Endothelial cell of umbilical vein (primary cell): ENCODE measurements around the gene B4GALNT4. TPM values are rescaled to one million over a fixed set of nuclear protein-coding genes. Genes with fewer than 3 reads are reported as not detected.
A peak's percentile ranks its signal among the peaks of the same experiment; 100 is the strongest.

Experiments used
- BruUV-seq: library from RNA; stranded (reverse); fragments of 400-500 nt; replicated peaks from 2 replicates; lab custom pipeline; 2021; lab: Mats Ljungman, UMichigan
- CTCF ChIA-PET: fragments of 300-600, 350-600 bp; sonication (Branson Sonifier 250); formaldehyde crosslinking; loops from one replicate; lab custom pipeline; 2021; ENCODE audit warnings: antibody characterized with exemption, inconsistent platforms; lab: Charles Lee
- POLR2A ChIA-PET: fragments of 300-600, 350-600 bp; sonication (Branson Sonifier 250); formaldehyde crosslinking; loops from one replicate; lab custom pipeline; 2021; ENCODE audit warnings: antibody characterized with exemption, inconsistent platforms; lab: Charles Lee
- DNase-seq: peaks from one replicate; pipeline ENCODE4 v3.0.0-alpha.2; 2011; ENCODE audit warnings: low read depth, low spot score
- FAIRE-seq: peaks from 2 replicates; lab custom pipeline; 2011; peaks lifted over from hg19 to GRCh38; lab: Jason Lieb, UNC
- H2AFZ ChIP-seq: 2 replicates; pipeline ENCODE4 v1.6.0; 2012; ENCODE audit warnings: low read depth, low read length, control low read depth, inconsistent platforms
- H3K27ac ChIP-seq: 2 replicates; pipeline ENCODE4 v1.5.1; 2011; ENCODE audit warnings: low read depth, mild to moderate bottlenecking, control low read depth, low read length, moderate library complexity; ENCODE audit not compliant: insufficient read depth
- H3K27me3 ChIP-seq, 2 experiments: 2 replicates each; pipeline versions ENCODE4 v1.6.0 to v1.6.1; 2011; ENCODE audit warnings: low read length in 2 of 2, mixed read lengths in 1 of 2; ENCODE audit not compliant: control insufficient read depth in 2 of 2, insufficient read depth in 2 of 2
- H3K36me3 ChIP-seq, 2 experiments: 2 replicates in 1 of 2; 3 replicates in 1 of 2; pipeline ENCODE4 v1.5.1; 2011; ENCODE audit warnings: low read length in 2 of 2, mild to moderate bottlenecking in 1 of 2, moderate library complexity in 1 of 2; ENCODE audit not compliant: control insufficient read depth in 2 of 2, insufficient read depth in 2 of 2; ENCODE audit errors: extremely low read depth in 1 of 2
- H3K4me1 ChIP-seq: 3 replicates; pipeline ENCODE4 v1.5.1; 2011; ENCODE audit warnings: mild to moderate bottlenecking, low read length; ENCODE audit not compliant: control insufficient read depth, insufficient read depth; ENCODE audit errors: extremely low read depth
- H3K4me2 ChIP-seq: 2 replicates; pipeline ENCODE4 v1.6.1; 2011; ENCODE audit warnings: low read length, control low read depth, mixed read lengths; ENCODE audit not compliant: insufficient read depth
- H3K4me3 ChIP-seq, 3 experiments: fragments of 200-600 bp in 1 of 3; sonication (generic), shearing (Covaris generic) in 1 of 3; replicated peaks in 1 of 3; 2 replicates each; pipeline ENCODE4 v1.5.1; 2011 to 2016; ENCODE audit warnings: control low read depth in 3 of 3, low read length in 3 of 3, mild to moderate bottlenecking in 2 of 3, inconsistent platforms in 1 of 3, low read depth in 1 of 3, moderate library complexity in 1 of 3; ENCODE audit not compliant: insufficient read depth in 1 of 3
- H3K79me2 ChIP-seq: 2 replicates; pipeline ENCODE4 v1.6.0; 2012; ENCODE audit warnings: low read length, inconsistent platforms; ENCODE audit not compliant: control insufficient read depth, insufficient read depth
- H3K9ac ChIP-seq: replicated peaks from 2 replicates; pipeline ENCODE3; 2011; ENCODE audit warnings: low read length, control low read depth; ENCODE audit not compliant: insufficient read depth; ENCODE audit errors: extremely low read depth
- H3K9me1 ChIP-seq: replicated peaks from 3 replicates; pipeline ENCODE4 v1.6.0; 2011; ENCODE audit warnings: mild to moderate bottlenecking, low read length; ENCODE audit not compliant: control insufficient read depth, insufficient read depth; ENCODE audit errors: extremely low read depth
- H3K9me3 ChIP-seq: replicated peaks from 2 replicates; pipeline ENCODE4 v1.5.1; 2012; ENCODE audit warnings: low read length, inconsistent platforms; ENCODE audit not compliant: control insufficient read depth, insufficient read depth
- H4K20me1 ChIP-seq: replicated peaks from 2 replicates; pipeline ENCODE3; 2011; ENCODE audit warnings: mild to moderate bottlenecking, low read length; ENCODE audit not compliant: control insufficient read depth, insufficient read depth; ENCODE audit errors: extremely low read depth
- CTCF ChIP-seq, 2 donors: IDR thresholded peaks; 1 replicate in 1 of 2; 2 replicates in 1 of 2; pipeline ENCODE4 v1.5.1; 2011; ENCODE audit warnings: low read length in 2 of 2, mild to moderate bottlenecking in 2 of 2, moderate library complexity in 2 of 2, control low read depth in 1 of 2, inconsistent platforms in 1 of 2, low read depth in 1 of 2; ENCODE audit not compliant: insufficient read depth in 1 of 2; ENCODE audit errors: extremely low read depth in 1 of 2
- EZH2 ChIP-seq: IDR thresholded peaks from 2 replicates; pipeline ENCODE4 v1.6.1; 2012; ENCODE audit warnings: borderline replicate concordance, low read depth, mild to moderate bottlenecking, moderate library complexity, low read length, inconsistent platforms; ENCODE audit not compliant: severe bottlenecking
- FOS ChIP-seq: IDR thresholded peaks from 2 replicates; pipeline ENCODE4 v1.6.1; 2011; ENCODE audit warnings: mild to moderate bottlenecking, low read length, moderate library complexity, borderline replicate concordance; ENCODE audit not compliant: insufficient read depth
- POLR2A ChIP-seq: IDR thresholded peaks from 2 replicates; pipeline ENCODE4 v1.6.1; 2012; ENCODE audit warnings: low read depth, mild to moderate bottlenecking, control low read depth, low read length
- dilution Hi-C: fragments of 300-500 bp; cut with MboI; formaldehyde crosslinking; loops from one replicate; pipeline ENCODE4 v1.15.0; 2019; ENCODE audit warnings: low sequenced_read_pairs; ENCODE audit not compliant: extremely low pct_ligation_motif_present
- intact Hi-C: fragments of 100-400 bp; cut with micrococcal nuclease; formaldehyde crosslinking; loops from one replicate; pipeline ENCODE4 v1.10.0; 2022
- polyA plus RNA-seq, 4 experiments: library from polyadenylated mRNA; depleted of rRNA in 3 of 4; stranded (reverse) in 3 of 4; unstranded in 1 of 4; fragments of >200 nt; gene quantifications; 2 replicates each; pipeline versions ENCODE4 v1.2.1 to v1.2.3, GENCODE V29; 2011 to 2012; ENCODE audit warnings: missing spikeins in 1 of 4
- total RNA-seq: library from RNA; stranded (reverse); gene quantifications from 2 replicates; pipeline ENCODE4 v1.2.3, GENCODE V29; 2021

Gene B4GALNT4
- total and polyA plus RNA-seq, 2 donors (not counting 3 experiments of a cell fraction or from before 2014, with no cell fraction given): 9.2 to 9.6 TPM

DNA sequence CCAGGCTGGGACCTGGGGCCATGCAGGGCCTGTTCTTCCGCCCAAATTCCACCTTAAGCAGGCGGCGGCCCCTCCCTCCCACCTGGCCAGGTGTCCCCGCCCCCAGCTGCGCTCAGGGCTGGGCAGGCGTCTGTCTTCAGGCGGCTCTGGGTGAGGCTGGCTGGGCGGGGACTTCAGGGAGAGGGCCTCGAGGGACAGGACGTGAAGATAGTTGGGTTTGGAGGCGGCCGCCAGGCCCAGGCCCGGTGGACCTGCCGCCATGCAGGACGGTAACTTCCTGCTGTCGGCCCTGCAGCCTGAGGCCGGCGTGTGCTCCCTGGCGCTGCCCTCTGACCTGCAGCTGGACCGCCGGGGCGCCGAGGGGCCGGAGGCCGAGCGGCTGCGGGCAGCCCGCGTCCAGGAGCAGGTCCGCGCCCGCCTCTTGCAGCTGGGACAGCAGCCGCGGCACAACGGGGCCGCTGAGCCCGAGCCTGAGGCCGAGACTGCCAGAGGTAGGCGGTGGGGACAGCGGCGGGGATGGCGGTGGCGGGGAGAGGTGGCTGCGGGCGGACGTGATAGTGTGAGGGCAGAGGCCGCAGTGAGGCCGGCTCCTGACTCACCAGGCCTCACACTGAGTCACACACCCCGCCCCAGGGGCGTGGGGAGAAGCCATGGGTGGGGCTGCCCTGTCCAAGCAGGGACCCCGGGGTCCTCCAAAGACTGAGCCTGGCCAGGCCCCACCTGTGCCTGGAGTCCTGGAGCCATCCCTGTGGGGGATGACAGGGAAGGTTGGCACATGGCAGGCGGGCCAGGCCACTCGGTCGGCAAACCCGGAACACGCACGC lies 24.9 kb downstream of the B4GALNT4 start, which contains the start of gene PKP3:
Gene PKP3, plus strand, starts transcription at position 176 of the 824 bp plus-strand sequence. Its CDS starts 84 bp downstream, at position 260.
- DNase-seq (no peak), FAIRE-seq (no peak)
- Histone ChIP-seq H3K79me2 (no peaks in the 10 kb centered on the region), H3K27ac (no peak within 1 kb of the TSS), H3K4me1 (peaks cover 2% of the 10 kb centered on the region), H3K9me1 (no peaks in the 10 kb centered on the region), H3K9ac (no peak within 1 kb of the TSS), H3K36me3 (no peaks in the 10 kb centered on the region), H3K4me3 (no peak within 1 kb of the TSS), H4K20me1 (no peaks in the 10 kb centered on the region), H3K27me3 (no peaks in the 10 kb centered on the region), H3K9me3 (no peaks in the 10 kb centered on the region), H3K4me2 (no peak within 1 kb of the TSS), H2AFZ (peak within 1 kb of the TSS; percentile 50)
- CTCF ChIA-PET: no interaction called here
- intact Hi-C loops (no loop called here), dilution Hi-C loops (no loop called here)
- POLR2A ChIA-PET: no interaction called here
- no TSS peak for BruUV-seq
- no peak for TF ChIP-seq CTCF (IDR thresholded peaks at IDR 0.05; ENCODE audit: extremely low read depth in 1 of 2, insufficient read depth in 1 of 2, low read depth in 1 of 2, low read length in 2 of 2)
- TF ChIP-seq FOS: peak; percentile 23
- TF ChIP-seq POLR2A: no peak
- no peak for TF ChIP-seq EZH2
